Left ventricle myocardium inferior (tissue), 1 donor: ENCODE data around the gene KLLN. TPM values are rescaled to one million over a fixed set of nuclear protein-coding genes. Genes with fewer than 3 reads are reported as not detected.

ENCODE experiments used
- total RNA-seq: library from RNA; stranded (reverse); fragmentation: NEBNext Ultra II Directional; extraction: Animal tissue kit (Norgen Biotek cat#: 25700); gene quantifications from one replicate; pipeline ENCODE4 v1.2.1, GENCODE V29; 2021
- donor health status: DM: no; HTN: yes; CAD: no; lungs with severe emphysema.

The KLLN gene
- total RNA-seq, 1 donor from 2014 or later: 0.19 TPM

Other genes starting within 250 kb of the KLLN start
- gene PAPSS2, start 203.7 kb downstream of the KLLN start, total RNA-seq: 10.6 TPM
- gene ATAD1, start 45.3 kb downstream of the KLLN start, total RNA-seq: 93.2 TPM
- 49.9 TPM for gene PTEN, start 92 bp upstream of the KLLN start, total RNA-seq